GM12872 (cell line): Measurements from ENCODE around the gene WDR4.

Experiments used
- TF ChIP-seq, protein P1 (sequence below): IDR thresholded peaks from 3 replicates; pipeline ENCODE4 v1.5.1; 2011; ENCODE audit warnings: low read depth, mild to moderate bottlenecking, low read length, moderate library complexity; ENCODE audit not compliant: insufficient read depth

The WDR4 gene

GRCh38 chr21:42844411-42845113 is 34.8 kb downstream of the WDR4 start:
- TF ChIP-seq, protein P1, sequence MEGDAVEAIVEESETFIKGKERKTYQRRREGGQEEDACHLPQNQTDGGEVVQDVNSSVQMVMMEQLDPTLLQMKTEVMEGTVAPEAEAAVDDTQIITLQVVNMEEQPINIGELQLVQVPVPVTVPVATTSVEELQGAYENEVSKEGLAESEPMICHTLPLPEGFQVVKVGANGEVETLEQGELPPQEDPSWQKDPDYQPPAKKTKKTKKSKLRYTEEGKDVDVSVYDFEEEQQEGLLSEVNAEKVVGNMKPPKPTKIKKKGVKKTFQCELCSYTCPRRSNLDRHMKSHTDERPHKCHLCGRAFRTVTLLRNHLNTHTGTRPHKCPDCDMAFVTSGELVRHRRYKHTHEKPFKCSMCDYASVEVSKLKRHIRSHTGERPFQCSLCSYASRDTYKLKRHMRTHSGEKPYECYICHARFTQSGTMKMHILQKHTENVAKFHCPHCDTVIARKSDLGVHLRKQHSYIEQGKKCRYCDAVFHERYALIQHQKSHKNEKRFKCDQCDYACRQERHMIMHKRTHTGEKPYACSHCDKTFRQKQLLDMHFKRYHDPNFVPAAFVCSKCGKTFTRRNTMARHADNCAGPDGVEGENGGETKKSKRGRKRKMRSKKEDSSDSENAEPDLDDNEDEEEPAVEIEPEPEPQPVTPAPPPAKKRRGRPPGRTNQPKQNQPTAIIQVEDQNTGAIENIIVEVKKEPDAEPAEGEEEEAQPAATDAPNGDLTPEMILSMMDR, result no peak

DNA sequence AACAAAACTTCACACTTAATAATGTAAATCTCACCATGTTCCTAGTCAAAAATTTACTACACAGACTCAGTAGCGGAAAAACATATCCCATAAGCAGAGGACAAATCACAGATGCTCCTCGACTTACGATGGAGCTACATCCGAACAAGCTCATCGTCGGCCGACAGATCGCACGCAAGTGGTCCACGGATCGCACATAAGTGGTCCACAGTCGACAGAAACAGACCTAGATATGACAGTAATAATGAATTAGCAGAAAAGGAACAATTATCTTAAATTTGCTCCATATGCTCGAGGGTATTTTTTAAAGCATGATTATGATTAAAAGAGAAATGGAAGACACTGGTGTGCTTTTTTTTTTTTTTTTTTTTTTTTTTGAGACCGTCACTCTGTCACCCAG is 36.3 kb downstream of the WDR4 start:
- TF ChIP-seq, protein P1, result no peak

- TF ChIP-seq, protein P1, result no peak
Measured at GRCh38 chr21:42841156-42841915, 38.0 kb downstream of the WDR4 start.

DNA sequence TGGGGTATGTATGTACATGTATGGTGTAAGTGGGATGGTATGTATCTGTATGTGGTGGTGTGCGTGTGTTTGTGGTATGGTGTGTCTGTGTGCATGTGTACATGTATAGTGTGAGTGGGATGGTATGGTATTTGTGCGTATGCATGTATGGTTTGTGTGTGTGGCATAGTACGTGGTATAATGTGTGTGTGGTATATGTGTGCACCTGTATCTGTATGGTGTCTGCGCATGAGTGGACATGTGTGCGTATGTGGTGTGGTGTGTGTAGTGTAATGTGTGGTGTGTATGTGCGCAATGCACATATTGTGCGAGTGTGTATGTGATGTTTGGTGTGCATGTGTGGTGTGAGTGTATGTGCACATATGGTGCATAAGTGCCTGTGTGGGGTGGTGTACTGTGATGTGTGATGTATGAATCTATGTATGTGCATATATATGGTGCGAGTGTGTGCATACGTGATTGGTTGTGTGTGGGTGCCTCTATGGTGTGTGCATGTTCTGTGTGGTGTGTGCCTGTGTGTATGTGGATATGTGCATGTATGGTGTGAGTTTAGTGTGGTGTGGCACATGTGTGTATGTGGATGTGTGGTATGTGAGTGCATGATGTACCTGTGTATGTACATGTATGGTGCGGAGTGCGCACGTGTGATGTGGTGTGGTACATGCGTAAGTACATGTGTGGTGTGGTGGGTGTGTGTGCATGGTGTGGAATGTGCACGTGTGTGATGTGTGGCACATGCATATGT is 38.8 kb downstream of the WDR4 start:
- TF ChIP-seq, protein P1, result no peak

GRCh38 chr21:42839271-42840231 is 39.8 kb downstream of the WDR4 start:
- TF ChIP-seq, protein P1, result no peak

GRCh38 chr21:42837421-42838211 is 41.7 kb downstream of the WDR4 start:
- TF ChIP-seq, protein P1, result no peak
